CD4-positive, alpha-beta T cell treated with Interleukin-2 at 100 ng/mL for 4 hours (primary cell): ENCODE data around the gene TDG.
"Not testable (repeated sequence)": the region's sequence is repeated elsewhere in the genome, so short reads cannot be mapped to it uniquely, and the experiment has no call there.

Source experiments
- DNase-seq: peaks from one replicate; pipeline ENCODE4 v3.0.0-alpha.2; 2020; ENCODE audit warnings: low spot score

TDG gene

DNA sequence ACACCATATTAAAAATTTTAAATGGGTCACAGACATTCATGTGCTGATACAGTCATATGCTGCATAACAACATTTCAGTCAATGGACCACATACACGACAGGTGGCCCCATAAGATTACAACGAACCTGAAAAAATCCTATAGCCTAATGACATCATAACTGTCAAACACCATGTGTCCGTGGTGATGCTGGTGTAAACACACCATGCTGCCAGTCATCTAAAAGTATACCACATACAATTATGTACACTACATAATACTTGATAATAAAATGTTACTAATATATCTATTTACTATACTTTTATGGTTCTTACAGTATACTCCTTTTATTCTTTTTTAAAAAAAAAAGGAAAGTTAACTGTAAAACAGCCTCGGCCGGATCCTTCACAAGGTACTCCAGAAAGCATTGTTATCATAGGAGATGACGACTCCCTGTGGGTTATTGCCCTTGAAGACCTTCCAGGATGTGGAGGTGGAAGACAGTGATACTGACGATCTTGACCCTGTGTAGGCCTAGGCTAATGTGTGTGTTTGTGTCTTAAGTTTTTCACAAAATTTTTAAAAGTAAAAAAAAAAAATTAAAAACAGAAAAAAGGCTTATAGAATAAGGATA lies 5.0 kb upstream of the TDG start:
- DNase-seq = no peak

GRCh38 chr12:103962493-103962892 lies 3.2 kb upstream of the TDG start:
- DNase-seq = no peak

GRCh38 chr12:103964805-103965204 lies 867 bp upstream of the TDG start:
- no peak for DNase-seq

DNA sequence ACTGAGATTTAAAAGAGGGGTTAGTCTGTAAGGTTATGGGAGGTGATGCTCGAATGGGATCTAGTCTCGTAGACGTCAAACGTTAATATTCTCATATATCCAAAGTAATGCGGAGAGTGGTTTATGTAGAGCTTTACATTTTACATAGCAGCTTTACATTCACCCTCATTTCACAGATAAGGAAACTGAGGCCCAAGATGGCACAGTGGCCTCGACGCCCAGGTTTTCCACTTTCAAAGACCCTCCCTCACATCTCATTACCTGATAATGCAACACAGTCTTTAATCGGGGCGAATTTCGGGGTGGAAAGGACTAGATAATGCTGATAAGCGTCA lies 450 bp upstream of the TDG start:
- DNase-seq = no peak

DNA sequence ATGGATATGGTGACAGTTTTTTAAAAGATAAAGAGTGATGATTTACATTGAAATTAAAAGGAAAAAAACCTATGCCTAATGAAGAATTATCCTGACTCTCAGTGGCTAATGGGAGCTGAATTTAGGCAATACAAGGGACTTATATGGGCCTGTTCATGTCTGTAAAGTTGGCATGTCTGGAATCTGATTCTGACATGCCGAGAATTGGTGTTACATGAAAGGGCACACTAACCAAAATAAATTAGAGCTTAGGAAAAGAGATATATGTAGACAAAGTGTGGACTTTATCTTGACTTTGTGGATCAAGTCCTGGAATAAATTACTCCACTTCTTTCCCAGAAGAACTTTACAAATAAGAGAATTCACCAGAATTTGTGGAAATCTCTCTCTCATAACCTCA lies 1.1 kb downstream of the TDG start:
- DNase-seq = no peak

GRCh38 chr12:103969391-103969790 lies 3.7 kb downstream of the TDG start:
- no peak for DNase-seq

DNA sequence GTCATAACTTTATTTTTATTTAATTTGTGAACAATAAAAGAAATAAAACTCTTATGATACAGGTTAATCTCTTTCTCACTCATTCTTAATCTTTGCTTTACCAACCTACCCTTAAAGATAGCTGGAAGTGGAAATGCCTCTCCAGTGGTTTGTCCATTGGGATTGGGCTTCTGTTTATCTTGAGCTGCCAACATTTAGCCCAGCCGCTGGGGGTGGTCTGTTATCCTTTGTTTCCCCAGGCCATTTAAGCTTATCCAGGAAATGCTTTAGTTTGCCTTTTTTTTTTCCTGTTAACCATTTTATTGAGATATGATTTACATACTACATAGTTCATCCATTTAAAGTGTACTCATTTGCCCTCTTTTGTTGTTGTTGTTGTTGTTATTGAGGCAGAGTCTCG lies 8.2 kb downstream of the TDG start:
- DNase-seq = no peak

- no peak for DNase-seq
These were observed 9.7 kb downstream of the TDG start for GRCh38 chr12:103975368-103975767.

- no peak for DNase-seq
These were observed 12.8 kb downstream of the TDG start for GRCh38 chr12:103978384-103978982.

- no peak for DNase-seq
These were observed 21.2 kb downstream of the TDG start for GRCh38 chr12:103986829-103987228.

DNA sequence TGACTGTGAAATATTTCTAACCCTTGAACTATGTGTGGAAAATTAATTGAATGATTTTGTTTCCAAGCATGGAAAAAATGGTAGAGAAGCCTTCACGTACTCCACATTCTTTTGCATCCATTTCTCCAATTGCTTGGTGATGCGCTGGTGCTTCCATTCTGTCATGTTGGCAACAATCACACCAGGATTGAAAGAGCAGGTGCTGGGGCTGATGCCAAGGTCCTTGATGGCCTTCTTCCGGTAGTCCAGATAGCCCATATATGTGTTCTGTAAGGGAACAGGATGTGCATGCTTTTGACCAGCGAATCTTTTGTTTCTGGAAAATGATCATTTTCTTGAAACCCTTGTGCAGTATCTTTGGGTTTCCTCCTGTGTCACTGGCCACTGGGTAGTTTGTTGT lies 28.6 kb downstream of the TDG start:
- DNase-seq = no peak

DNA sequence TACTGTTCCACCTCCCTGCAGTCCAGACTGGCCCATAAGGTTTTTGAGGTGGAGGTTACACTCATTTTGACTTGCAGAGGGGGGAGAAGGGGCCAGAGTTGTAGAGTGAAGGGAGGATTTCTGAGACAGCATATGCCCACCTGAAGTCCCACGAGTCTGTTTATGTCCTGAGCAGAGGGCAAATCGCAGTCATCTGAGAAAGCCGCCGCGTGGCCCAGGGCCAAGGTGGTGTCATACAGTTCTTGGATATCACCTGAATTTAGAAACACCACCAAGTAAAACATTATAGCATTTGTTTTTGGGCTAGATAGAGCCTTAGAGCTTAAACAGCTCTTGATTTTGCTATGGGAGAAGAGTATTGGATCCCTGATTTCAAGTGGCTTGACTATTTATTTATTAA lies 30.9 kb downstream of the TDG start:
- DNase-seq = no peak

DNA sequence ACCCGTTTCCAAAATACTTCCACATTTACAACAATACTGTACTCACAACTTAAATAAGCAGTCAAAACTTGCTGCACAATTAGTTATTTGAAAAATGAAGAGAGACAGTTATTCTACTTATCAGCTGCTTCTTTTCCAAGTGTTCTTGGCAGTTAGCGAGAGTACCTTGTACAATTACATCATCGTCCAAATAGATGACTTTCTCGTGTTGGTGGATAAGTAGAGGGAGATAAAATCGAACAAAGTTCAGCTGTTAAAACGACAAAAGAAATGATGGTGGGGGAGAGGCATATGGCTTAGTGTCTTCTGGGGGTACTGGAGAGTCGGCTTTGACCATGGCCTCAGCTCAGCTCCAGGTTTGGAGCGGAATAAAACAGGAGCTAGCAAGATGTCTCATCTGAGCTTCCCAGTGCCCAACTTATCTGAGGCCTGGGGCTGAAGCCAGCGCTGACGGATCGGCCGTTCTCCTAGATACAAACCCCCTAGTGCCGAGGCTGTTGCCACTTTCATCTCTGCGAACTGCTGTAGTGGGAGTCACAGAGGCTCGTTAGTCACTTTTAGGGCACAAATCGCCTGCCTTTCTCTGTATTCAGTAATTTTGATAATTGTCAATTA lies 31.7 kb downstream of the TDG start:
- DNase-seq = no peak

GRCh38 chr12:103998976-103999375 lies 33.3 kb downstream of the TDG start:
- DNase-seq = no peak

GRCh38 chr12:104000807-104001434 lies 35.2 kb downstream of the TDG start:
- no peak for DNase-seq

DNA sequence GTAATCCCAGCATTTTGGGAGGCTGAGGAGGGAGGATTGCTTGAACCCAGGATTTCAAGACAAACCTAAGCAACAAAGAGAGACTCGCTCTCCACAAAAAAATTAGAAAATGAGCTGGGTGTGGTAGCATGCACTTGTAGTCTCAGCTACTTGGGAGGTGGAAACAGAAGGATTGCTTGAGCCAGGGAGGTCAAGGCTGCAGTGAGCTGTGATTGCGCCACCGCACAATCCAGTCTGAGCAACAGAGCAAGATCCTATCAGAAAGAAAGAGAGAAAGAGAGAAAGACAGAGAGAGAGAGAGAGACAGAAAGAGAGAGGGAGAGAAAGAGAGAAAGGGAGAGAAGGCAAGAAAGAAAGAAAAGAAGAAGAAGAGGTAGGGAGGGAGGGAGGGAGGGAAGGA lies 37.0 kb downstream of the TDG start:
- no peak for DNase-seq

- no peak for DNase-seq
These were observed 37.9 kb downstream of the TDG start for GRCh38 chr12:104003596-104003995.

DNA sequence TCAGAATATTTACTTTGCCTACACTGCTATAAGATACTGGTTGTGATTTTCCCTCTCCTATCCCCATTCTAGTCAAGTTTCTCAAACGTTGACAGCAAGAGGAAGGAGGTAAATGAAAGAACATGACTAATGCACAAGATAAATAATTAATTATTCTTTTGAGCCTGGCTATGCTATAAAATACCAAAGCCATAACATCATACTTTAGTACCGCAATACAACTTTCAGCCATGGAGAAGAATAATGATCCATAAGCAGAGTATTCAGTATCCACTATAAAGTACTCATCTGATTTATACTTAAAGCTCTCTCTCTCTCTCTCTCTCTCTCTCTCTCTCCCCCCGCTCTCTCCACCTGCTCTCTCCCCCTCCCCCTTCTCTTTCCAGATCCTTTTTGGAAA lies 41.3 kb downstream of the TDG start:
- no peak for DNase-seq

DNA sequence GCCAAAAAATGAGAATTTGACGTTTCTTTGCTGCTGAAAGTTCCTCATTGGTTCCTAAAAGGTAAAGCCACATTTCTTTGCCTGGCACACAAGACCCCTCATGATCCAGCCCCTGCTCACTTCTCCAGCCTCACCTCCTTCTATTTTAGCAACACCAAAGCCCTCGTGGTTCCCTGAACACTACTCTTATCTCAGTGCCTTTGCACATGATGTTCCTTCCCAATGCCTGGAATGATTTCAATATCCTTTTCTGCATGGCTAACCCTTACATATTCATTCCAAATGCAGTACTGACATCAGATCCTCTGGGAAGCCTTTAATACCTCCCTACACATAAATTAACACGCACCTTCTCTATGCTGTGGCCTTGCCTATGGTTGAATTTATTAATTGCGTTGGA lies 44.4 kb downstream of the TDG start:
- no peak for DNase-seq

- no peak for DNase-seq
These were observed 45.0 kb downstream of the TDG start for GRCh38 chr12:104010606-104011169.

- no peak for DNase-seq
These were observed 45.6 kb downstream of the TDG start for GRCh38 chr12:104011253-104011652.

DNA sequence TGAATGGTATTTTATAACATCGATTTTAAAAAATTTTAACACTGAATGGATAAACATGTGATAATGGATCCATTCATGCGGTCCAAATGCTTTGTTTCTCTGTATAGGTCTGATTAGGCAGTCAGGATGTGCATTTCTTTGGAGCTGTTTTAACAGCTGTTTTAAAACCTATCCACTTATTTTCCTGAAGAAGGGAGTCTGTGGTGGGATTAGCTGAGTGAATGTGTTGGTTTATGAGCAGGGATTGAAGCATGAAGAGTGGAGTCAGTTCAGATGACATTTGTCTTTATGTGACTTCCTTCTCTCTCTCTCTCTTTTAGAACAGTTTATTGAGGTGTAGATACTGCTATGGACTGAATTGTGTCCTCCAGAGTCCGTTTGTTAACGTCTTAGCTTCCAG lies 46.7 kb downstream of the TDG start:
- DNase-seq = no peak

- DNase-seq = not testable (repeated sequence)
These were observed 56.2 kb downstream of the TDG start for GRCh38 chr12:104021862-104022261.
